Measurements from ENCODE around the gene PMFBP1. TPM values are rescaled to one million over a fixed set of nuclear protein-coding genes. Genes with fewer than 3 reads are reported as not detected.

PMFBP1 gene
- total RNA-seq, 1 donor from 2014 or later = 1.4 TPM

Other genes with a start within 250 kb of the PMFBP1 start
- gene PKD1L3, start 171.8 kb downstream of the PMFBP1 start, total RNA-seq = 0.05 TPM in 1 of 2 replicates, not detected in the other
- 11.2 and 11.4 TPM in 2 replicates for gene DHODH, start 163.4 kb downstream of the PMFBP1 start, total RNA-seq
- gene HP, start 117.7 kb downstream of the PMFBP1 start, total RNA-seq = not detected in 2 replicates
- gene HPR, start 108.9 kb downstream of the PMFBP1 start, total RNA-seq = not detected in 2 replicates
- 14.9 and 17.6 TPM in 2 replicates for gene TXNL4B, start 78.5 kb downstream of the PMFBP1 start, total RNA-seq
- gene DHX38, start 78.3 kb downstream of the PMFBP1 start, total RNA-seq = 86.9 and 87.4 TPM in 2 replicates

Data from T-helper 1 cell treated with Interleukin-12 subunit alpha and Interleukin-12 subunit beta and Interleukin-4 antibody, amounts not matched to agents 30 ng/mL and 1 ng/mL, for 36 hours (primary cell).